Activated T-cell treated with anti-CD3 and anti-CD28 coated beads, Interleukin-2, amount 50 U/mL, for 4 hours (primary cell): ENCODE measurements around the gene KDM4B. TPM values are rescaled to one million over a fixed set of nuclear protein-coding genes. Genes with fewer than 3 reads are reported as not detected.

Source experiments
- ATAC-seq, 2 donors: fragments of 200-7000 bp; cut with Tn5 transposase; one replicate each; pipeline ENCODE4 v1.10.0; 2021
- DNase-seq: peaks from one replicate; pipeline ENCODE4 v3.0.0-alpha.2; 2020
- H3K27me3 Mint-ChIP-seq: one replicate; pipeline ENCODE4 v1.8.0; 2021; ENCODE audit warnings: low read depth, mixed read lengths
- H3K36me3 Mint-ChIP-seq: one replicate; pipeline ENCODE4 v1.8.0; 2022; ENCODE audit warnings: mixed read lengths; ENCODE audit not compliant: insufficient read depth
- H3K4me1 Mint-ChIP-seq: one replicate; pipeline ENCODE4 v1.8.0; 2021; ENCODE audit warnings: low read depth, mixed read lengths
- H3K4me3 Mint-ChIP-seq: one replicate; pipeline ENCODE4 v1.8.0; 2021; ENCODE audit warnings: mild to moderate bottlenecking, moderate library complexity, mixed read lengths
- H3K9me3 Mint-ChIP-seq: one replicate; pipeline ENCODE4 v1.8.0; 2021; ENCODE audit warnings: mixed read lengths
- total RNA-seq, 3 donors: library from RNA; stranded (reverse); gene quantifications; one replicate each; pipeline ENCODE4 v1.2.1, GENCODE V29; 2021

Gene KDM4B
- total RNA-seq, 3 donors from 2014 or later = 13.3 to 18.1 (median 16.7) TPM

DNA sequence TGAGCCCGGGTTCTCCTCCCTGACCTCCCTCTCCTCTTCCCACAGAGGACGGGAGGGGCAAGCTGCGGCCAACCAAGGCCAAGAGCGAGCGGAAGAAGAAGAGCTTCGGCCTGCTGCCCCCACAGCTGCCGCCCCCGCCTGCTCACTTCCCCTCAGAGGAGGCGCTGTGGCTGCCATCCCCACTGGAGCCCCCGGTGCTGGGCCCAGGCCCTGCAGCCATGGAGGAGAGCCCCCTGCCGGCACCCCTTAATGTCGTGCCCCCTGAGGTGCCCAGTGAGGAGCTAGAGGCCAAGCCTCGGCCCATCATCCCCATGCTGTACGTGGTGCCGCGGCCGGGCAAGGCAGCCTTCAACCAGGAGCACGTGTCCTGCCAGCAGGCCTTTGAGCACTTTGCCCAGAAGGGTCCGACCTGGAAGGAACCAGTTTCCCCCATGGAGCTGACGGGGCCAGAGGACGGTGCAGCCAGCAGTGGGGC lies 162.2 kb downstream of the KDM4B start:
- DNase-seq = peak; percentile 20
- peak overlapping the region; percentile 52 for H3K4me3 Mint-ChIP-seq

GRCh38 chr19:5131506-5132205 lies 162.7 kb downstream of the KDM4B start:
- Mint-ChIP-seq H3K9me3 (no peaks in the 10 kb centered on the region), H3K36me3 (peaks cover 13% of the 10 kb centered on the region), H3K4me1 (peaks cover 17% of the 10 kb centered on the region), H3K27me3 (no peaks in the 10 kb centered on the region), H3K4me3 (peak overlapping the region; percentile 72)
- ATAC-seq (peak in 1 of 2 donors; percentile 11), DNase-seq (peak; percentile 26)

More for the DNA sequence above, 162.2 kb downstream of the KDM4B start:
- Mint-ChIP-seq H3K4me1 (peaks cover 17% of the 10 kb centered on the region), H3K27me3 (no peaks in the 10 kb centered on the region), H3K9me3 (no peaks in the 10 kb centered on the region), H3K36me3 (peaks cover 13% of the 10 kb centered on the region)
- ATAC-seq = peak; percentile 7 to 16

DNA sequence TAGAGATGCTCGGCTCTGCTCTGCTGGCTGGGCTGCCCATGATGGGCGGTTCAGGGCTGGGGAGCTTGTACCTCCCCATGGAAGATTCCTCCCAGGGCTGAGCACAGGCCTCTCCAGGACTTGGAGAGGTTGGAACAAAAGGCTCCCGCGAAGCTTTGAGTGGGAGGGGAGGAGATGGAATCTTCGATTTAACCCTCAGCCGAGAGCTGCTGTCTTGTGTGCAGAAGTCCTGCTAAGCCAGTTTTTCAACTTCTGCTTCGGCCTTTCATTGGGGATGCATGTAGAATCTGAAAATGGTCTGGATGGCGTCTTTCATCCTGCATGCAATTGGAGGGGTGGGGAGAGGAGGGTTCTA lies 163.3 kb downstream of the KDM4B start:
- H3K9me3 Mint-ChIP-seq = no peaks in the 10 kb centered on the region
- DNase-seq (no peak), ATAC-seq (no peak)
- H3K4me1 Mint-ChIP-seq = peaks cover 17% of the 10 kb centered on the region
- peaks cover 16% of the 10 kb centered on the region for H3K36me3 Mint-ChIP-seq
- no peaks in the 10 kb centered on the region for H3K27me3 Mint-ChIP-seq
- H3K4me3 Mint-ChIP-seq = peak overlapping the region; percentile 24

DNA sequence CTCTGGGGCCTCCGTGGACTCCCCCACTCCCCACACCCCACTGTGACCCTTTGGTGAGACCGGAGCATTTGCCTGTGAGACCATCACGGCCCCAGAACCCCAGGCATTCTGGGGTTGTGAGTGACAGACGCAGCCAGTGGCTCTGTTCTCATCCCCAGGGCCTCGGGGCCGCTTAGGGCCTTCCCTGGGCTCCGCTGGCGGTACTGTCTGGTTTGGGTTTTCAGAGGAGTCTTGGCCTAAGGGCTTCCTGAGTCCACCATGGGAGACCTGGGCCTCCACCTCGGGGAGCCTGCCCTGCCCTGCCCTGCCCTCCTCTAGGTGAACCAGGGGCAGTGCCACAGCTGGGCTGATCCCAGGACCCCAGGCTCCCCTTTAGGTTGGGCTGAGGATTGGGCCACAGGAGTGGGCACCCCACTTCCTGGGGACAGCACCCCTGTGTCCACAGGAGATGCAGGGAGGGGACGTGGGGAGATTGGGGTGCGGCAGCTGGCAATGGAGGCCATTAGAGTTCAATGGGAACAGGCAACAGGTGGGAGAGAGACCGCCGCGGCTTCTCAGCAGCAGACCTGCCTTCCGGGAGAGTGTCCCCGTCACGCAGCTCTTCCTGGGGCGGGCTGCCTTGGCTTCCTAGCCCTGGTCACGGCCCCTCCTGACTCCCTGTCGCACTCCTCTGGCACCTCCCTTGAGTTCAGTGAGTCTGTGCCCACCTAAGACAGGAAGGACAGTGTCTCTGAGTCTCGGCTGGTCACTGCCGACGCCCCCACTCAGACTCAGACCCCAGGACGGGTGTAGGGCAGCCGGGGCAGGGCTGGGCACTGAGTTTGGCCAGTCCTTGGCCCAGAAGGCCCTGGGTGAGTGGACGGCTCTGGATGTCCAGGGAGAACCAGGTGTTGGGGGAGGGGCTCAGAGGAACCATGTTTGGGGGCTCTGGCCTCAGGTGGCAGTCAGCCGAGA lies 164.1 kb downstream of the KDM4B start:
- Mint-ChIP-seq H3K9me3 (no peaks in the 10 kb centered on the region), H3K4me3 (no peak overlapping the region), H3K36me3 (peaks cover 16% of the 10 kb centered on the region), H3K4me1 (peaks cover 17% of the 10 kb centered on the region), H3K27me3 (no peaks in the 10 kb centered on the region)
- DNase-seq (no peak), ATAC-seq (no peak)

DNA sequence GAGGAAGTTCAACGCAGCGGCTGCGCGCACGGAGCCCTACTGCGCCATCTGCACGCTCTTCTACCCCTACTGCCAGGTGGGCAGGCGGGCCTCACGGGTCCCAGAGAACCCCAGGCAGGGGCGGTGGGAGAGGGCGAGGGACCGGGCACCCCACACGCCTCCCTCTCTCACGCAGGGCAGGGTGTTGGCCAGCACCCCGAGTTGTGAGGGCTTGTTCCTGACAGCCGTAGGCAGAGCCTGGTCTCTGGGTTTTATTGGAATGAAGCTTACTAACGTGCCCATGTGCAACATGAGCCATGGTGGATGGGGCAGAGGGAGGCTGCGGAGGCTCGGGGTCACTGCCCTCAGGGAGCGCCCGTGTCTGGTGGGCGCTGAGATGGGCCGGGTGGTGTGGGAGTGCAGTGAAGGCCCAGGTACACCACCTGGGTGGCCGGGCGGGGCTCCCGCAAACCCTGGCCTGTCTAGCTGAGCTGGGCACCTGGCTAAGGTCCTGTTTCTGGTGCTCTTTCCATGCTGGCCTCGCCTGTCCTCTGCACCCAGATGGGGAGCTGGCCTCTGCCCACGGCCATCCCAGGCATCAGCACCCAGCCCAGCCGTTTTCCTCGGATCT lies 165.2 kb downstream of the KDM4B start:
- Mint-ChIP-seq H3K36me3 (peaks cover 23% of the 10 kb centered on the region), H3K9me3 (no peaks in the 10 kb centered on the region), H3K4me1 (peaks cover 29% of the 10 kb centered on the region), H3K27me3 (no peaks in the 10 kb centered on the region), H3K4me3 (no peak overlapping the region)
- ATAC-seq (no peak), DNase-seq (no peak)

- H3K36me3 Mint-ChIP-seq = peaks cover 29% of the 10 kb centered on the region
- no peaks in the 10 kb centered on the region for H3K9me3 Mint-ChIP-seq
- no peak for DNase-seq
- no peak for ATAC-seq
- H3K4me3 Mint-ChIP-seq = no peak overlapping the region
- H3K4me1 Mint-ChIP-seq = peaks cover 35% of the 10 kb centered on the region
- H3K27me3 Mint-ChIP-seq = no peaks in the 10 kb centered on the region
Observed at GRCh38 chr19:5134691-5135090, 165.8 kb downstream of the KDM4B start.

DNA sequence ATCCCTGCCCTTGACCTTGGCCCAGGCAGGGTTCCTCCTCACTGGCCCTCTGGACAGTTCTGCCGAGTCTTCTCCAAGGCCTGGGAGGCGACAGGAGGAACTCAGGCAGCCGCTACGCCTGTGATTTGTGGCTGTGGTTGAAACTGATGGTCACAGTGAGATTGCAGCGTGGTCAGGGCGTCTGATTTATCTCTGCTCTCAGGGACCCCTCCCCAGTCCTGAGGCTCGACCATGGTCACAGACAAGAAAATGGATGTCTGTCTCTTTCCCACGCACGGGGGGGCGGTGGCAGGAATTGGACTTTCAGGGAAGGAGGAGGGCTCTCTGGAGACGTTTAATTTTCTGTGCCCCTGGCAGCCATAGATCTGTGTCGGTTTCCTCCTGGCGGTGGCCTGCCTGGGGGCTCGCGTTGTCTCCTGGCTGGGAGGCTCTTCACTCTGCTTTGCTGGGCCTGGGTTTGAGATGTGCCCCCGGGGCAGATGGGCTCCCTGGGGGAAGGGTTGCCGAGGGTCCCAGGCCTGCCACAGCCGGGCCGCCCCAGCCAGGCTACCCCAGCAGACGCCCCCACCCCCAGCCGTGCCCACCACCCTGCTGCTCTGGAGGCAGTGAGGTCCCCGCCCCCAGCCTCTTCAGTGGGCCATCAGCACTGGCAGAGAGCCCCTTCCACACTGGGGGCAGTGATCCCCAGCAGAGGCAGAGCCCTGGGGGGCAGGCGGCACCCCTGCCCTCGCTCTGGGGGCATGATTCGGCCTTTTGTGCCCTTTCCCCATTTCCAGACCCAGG lies 167.4 kb downstream of the KDM4B start:
- ATAC-seq (no peak), DNase-seq (no peak)
- Mint-ChIP-seq H3K4me3 (no peak overlapping the region), H3K36me3 (peaks cover 29% of the 10 kb centered on the region), H3K27me3 (no peaks in the 10 kb centered on the region), H3K9me3 (no peaks in the 10 kb centered on the region), H3K4me1 (peaks cover 25% of the 10 kb centered on the region)

DNA sequence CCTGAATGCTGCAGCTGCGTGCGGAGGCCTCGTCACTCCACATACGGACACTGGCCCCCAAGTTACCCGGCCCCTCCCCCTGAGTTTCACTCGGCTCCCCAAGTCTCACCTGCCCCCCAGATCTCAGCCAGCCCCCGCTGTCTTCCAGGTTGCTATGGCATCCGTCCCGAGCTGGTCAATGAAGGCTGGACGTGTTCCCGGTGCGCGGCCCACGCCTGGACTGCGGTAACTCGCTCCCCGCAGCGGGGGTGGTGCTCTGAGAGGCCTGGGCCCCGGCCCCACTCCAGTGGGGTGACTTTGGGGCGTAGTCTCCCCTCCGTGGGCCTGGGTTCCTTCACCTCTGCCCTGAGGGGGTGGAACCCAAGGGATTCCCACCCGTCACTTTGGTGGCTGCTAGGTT lies 168.2 kb downstream of the KDM4B start:
- no peaks in the 10 kb centered on the region for H3K27me3 Mint-ChIP-seq
- no peaks in the 10 kb centered on the region for H3K9me3 Mint-ChIP-seq
- peaks cover 27% of the 10 kb centered on the region for H3K36me3 Mint-ChIP-seq
- no peak overlapping the region for H3K4me3 Mint-ChIP-seq
- peaks cover 22% of the 10 kb centered on the region for H3K4me1 Mint-ChIP-seq
- DNase-seq = no peak
- ATAC-seq = no peak

GRCh38 chr19:5137571-5138124 lies 168.7 kb downstream of the KDM4B start:
- Mint-ChIP-seq H3K4me3 (no peak overlapping the region), H3K4me1 (peaks cover 19% of the 10 kb centered on the region), H3K9me3 (no peaks in the 10 kb centered on the region), H3K36me3 (peaks cover 27% of the 10 kb centered on the region), H3K27me3 (no peaks in the 10 kb centered on the region)
- DNase-seq = no peak
- no peak for ATAC-seq

DNA sequence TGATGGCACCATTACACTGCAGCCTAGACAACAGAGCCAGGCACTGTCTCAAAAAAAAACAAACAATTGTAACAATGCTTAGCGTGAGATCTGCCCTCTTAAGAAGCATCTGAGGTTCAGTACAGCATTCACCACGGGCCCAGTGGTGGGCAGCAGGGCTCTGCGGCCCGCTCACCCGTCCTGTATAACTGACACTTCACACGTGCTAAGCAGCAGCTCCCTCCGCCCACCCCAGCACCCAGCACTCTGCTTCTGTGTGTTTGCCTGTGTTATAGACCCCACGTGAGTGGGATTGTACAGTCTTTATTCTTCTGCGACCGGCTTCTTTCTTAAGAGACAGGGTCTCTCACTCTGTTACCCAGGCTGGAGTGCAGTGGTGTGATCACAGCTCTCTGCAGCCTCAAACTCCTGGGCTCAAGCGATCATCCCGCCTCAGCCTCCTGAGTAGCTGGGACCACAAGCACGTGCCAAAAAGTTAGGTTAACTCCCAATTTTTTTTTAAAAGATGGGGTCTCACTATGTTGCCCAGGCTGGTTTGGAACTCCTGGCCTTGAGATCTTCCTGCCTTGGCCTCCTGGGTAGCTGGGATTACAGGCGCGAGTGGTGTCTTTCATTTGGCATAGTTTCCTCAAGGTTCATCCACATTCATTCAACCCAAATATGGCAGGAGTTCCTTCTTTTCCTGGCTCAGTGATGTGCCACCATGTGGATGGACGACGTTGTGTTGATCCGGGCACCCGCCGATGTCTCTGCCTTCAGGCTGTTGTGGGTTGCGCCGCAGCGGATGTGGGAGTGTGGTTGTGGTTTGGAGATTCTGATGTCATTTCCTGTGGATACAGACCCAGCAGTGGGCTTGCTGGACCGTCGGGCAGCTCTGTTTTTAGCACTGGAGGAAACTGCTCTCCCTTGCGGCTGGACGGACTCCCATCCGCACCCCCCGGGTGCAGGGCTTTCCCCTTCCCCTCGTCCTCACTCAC lies 170.0 kb downstream of the KDM4B start:
- peak overlapping the region; percentile 67 for H3K4me3 Mint-ChIP-seq
- H3K4me1 Mint-ChIP-seq = peaks cover 22% of the 10 kb centered on the region
- peaks cover 24% of the 10 kb centered on the region for H3K36me3 Mint-ChIP-seq
- H3K27me3 Mint-ChIP-seq = no peaks in the 10 kb centered on the region
- DNase-seq (peak; percentile 53), ATAC-seq (peak; percentile 73 to 81)
- H3K9me3 Mint-ChIP-seq = no peaks in the 10 kb centered on the region

GRCh38 chr19:5139583-5140325 lies 170.8 kb downstream of the KDM4B start:
- Mint-ChIP-seq H3K36me3 (peaks cover 21% of the 10 kb centered on the region), H3K9me3 (no peaks in the 10 kb centered on the region), H3K27me3 (no peaks in the 10 kb centered on the region), H3K4me1 (peaks cover 22% of the 10 kb centered on the region), H3K4me3 (peak overlapping the region; percentile 67)
- ATAC-seq = no peak
- no peak for DNase-seq

DNA sequence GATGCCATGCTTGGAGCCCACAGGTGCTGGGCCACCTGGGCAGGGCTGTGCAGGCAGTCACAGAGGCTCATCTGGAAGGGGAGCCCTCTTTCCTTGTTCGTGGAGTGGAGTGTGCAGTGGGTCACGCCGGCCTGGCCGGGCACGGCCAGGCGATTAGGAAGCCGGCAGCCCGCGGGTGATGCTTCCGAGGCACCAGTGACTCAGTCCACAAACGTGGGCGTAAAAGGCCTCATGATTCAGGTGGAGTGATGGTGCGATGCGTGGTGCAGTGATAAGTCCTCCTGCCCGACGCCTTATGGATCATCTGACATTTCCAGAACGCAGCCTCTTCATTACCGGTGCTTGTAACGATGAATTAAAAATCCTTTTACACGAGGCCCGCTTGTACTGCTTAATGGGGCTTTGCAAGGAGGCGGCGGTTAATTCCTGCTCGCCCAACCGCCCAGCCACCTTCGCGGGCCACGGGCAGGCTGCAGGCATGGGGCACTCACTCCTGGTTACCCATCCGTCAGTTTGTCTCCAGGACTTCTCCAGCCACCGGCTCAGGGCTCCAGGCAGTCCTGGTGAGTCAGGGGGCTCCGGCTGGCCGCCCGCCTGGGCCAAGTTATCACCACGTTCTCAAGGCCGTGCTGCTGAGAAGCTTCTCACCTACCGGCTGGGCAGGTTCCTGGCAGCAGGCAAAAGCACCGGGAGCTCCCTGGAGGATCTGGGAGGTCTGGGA lies 172.4 kb downstream of the KDM4B start:
- H3K4me1 Mint-ChIP-seq = peaks cover 22% of the 10 kb centered on the region
- H3K27me3 Mint-ChIP-seq = no peaks in the 10 kb centered on the region
- ATAC-seq = peak in 1 of 2 donors; percentile 22
- DNase-seq = no peak
- H3K36me3 Mint-ChIP-seq = peaks cover 26% of the 10 kb centered on the region
- H3K9me3 Mint-ChIP-seq = no peaks in the 10 kb centered on the region
- no peak overlapping the region for H3K4me3 Mint-ChIP-seq
